K562 (cell line): ENCODE measurements around the gene ZFP14. TPM values are rescaled to one million over a fixed set of nuclear protein-coding genes. Genes with fewer than 3 reads are reported as not detected.
A peak's percentile ranks its signal among the peaks of the same experiment; 100 is the strongest.

Experiments used
- ATAC-seq: fragments of 200-7000 bp; cut with Tn5 transposase; 3 replicates; pipeline ENCODE4 v1.9.1; 2020; ENCODE audit warnings: moderate library complexity
- BruUV-seq: library from RNA; stranded (reverse); fragments of 400-500 nt; replicated peaks from 2 replicates; lab custom pipeline; 2021; lab: Mats Ljungman, UMichigan
- CTCF ChIA-PET: fragments of 300-600 bp; formaldehyde crosslinking; extraction: SDS; loops from one replicate; lab custom pipeline; 2021; ENCODE audit warnings: low intra/inter-chr PET ratio; lab: Yijun Ruan, JAX
- POLR2A ChIA-PET: fragments of 300-600, 350-650 bp; sonication (Branson Sonifier 250); formaldehyde crosslinking; extraction: SDS; loops from one replicate; lab custom pipeline; 2021; ENCODE audit warnings: antibody characterized with exemption, inconsistent platforms; lab: Yijun Ruan, JAX
- DNase-seq, 4 experiments: peaks; one replicate each; pipeline versions ENCODE4 v3.0.0 to v3.0.0-alpha.2; 2011 to 2018; ENCODE audit warnings: low spot score in 3 of 4, mixed read lengths in 3 of 4; ENCODE audit errors: extremely low read depth in 1 of 4
- FAIRE-seq: peaks from 2 replicates; lab custom pipeline; 2011; peaks lifted over from hg19 to GRCh38; lab: Jason Lieb, UNC
- H2AFZ ChIP-seq: 2 replicates; pipeline ENCODE4 v1.6.0; 2011; ENCODE audit warnings: low read depth, low read length, control low read depth, inconsistent platforms
- H3K27ac ChIP-seq: fragments of 200-600 bp; 3 replicates; pipeline ENCODE4 v1.8.0; 2011; ENCODE audit warnings: low read depth, mild to moderate bottlenecking, control low read depth, inconsistent platforms, low read length, moderate library complexity, mixed read lengths; ENCODE audit errors: extremely low read depth
- H3K27me3 ChIP-seq, 2 experiments: fragments of 300-600 bp in 1 of 2; 2 replicates in 1 of 2; 3 replicates in 1 of 2; pipeline versions ENCODE4 v1.6.0 to v1.8.0; 2011; ENCODE audit warnings: inconsistent platforms in 2 of 2, low read length in 2 of 2, mild to moderate bottlenecking in 1 of 2, mixed read lengths in 1 of 2, moderate library complexity in 1 of 2; ENCODE audit not compliant: control insufficient read depth in 2 of 2, insufficient read depth in 2 of 2
- H3K36me3 ChIP-seq: fragments of 300-600 bp; 3 replicates; pipeline ENCODE4 v1.8.0; 2011; ENCODE audit warnings: mild to moderate bottlenecking, low read length, inconsistent platforms; ENCODE audit not compliant: control insufficient read depth, insufficient read depth
- H3K4me1 ChIP-seq, 2 experiments: fragments of 200-600 bp in 1 of 2; replicated peaks in 1 of 2; 2 replicates in 1 of 2; 3 replicates in 1 of 2; pipeline versions ENCODE4 v1.5.1 to v1.8.0; 2011; ENCODE audit warnings: inconsistent platforms in 2 of 2, low read length in 2 of 2, mild to moderate bottlenecking in 1 of 2, mixed read lengths in 1 of 2, moderate library complexity in 1 of 2; ENCODE audit not compliant: control insufficient read depth in 2 of 2, insufficient read depth in 2 of 2
- H3K4me2 ChIP-seq: 2 replicates; pipeline ENCODE4 v1.6.1; 2011; ENCODE audit warnings: low read length, control low read depth, inconsistent platforms, mixed read lengths; ENCODE audit not compliant: insufficient read depth
- H3K4me3 ChIP-seq: fragments of 200-600 bp; sonication (generic), shearing (Covaris generic); 2 replicates; pipeline ENCODE4 v1.5.1; 2016; ENCODE audit warnings: control low read depth, inconsistent platforms
- H3K79me2 ChIP-seq: fragments of 200-600 bp; 3 replicates; pipeline ENCODE4 v1.8.0; 2011; ENCODE audit warnings: low read length, inconsistent platforms; ENCODE audit not compliant: control insufficient read depth, insufficient read depth
- H3K9ac ChIP-seq, 2 experiments: 2 replicates each; pipeline versions ENCODE4 v1.6.0 to v1.6.1; 2011; ENCODE audit warnings: low read depth in 2 of 2, low read length in 2 of 2, control low read depth in 1 of 2, inconsistent platforms in 1 of 2, mild to moderate bottlenecking in 1 of 2, mixed read lengths in 1 of 2; ENCODE audit not compliant: insufficient read depth in 1 of 2
- H3K9me1 ChIP-seq: one replicate; pipeline ENCODE4 v1.6.0; 2011; ENCODE audit warnings: inconsistent platforms, mild to moderate bottlenecking, low read length, moderate library complexity; ENCODE audit not compliant: control insufficient read depth, insufficient read depth
- H3K9me3 ChIP-seq: replicated peaks from 2 replicates; pipeline ENCODE4 v1.5.1; 2011; ENCODE audit warnings: low read depth, low read length, inconsistent platforms; ENCODE audit not compliant: control insufficient read depth, insufficient read depth
- H4K20me1 ChIP-seq: replicated peaks from 2 replicates; pipeline ENCODE4 v1.6.1; 2011; ENCODE audit warnings: low read length, inconsistent platforms, mixed read lengths; ENCODE audit not compliant: control insufficient read depth, insufficient read depth
- SNRNP70 ChIP-seq: fragments of 200-400 bp; formaldehyde crosslinking; optimal IDR thresholded peaks from 2 replicates; pipeline ENCODE3; 2017; ENCODE audit warnings: low read depth, low read length
- SRSF1 ChIP-seq: fragments of 200-400 bp; formaldehyde crosslinking; IDR thresholded peaks from 2 replicates; pipeline ENCODE4 v1.6.1; 2017; ENCODE audit warnings: mild to moderate bottlenecking, low read depth, low read length, moderate library complexity
- TAF1 ChIP-seq: IDR thresholded peaks from 2 replicates; pipeline ENCODE4 v1.6.1; 2011; ENCODE audit warnings: mild to moderate bottlenecking, low read length, moderate library complexity; ENCODE audit not compliant: insufficient read depth, control insufficient read depth, severe bottlenecking; ENCODE audit errors: extremely low read depth
- ZNF121 ChIP-seq: sonication (generic); formaldehyde crosslinking; conservative IDR thresholded peaks from 2 replicates; pipeline ENCODE4 v1.8.0; 2022; ENCODE audit warnings: missing genetic modification reagents
- ZNF140 ChIP-seq: fragments of 250-450 bp; sonication (Bioruptor Pico); IDR thresholded peaks from 2 replicates; pipeline ENCODE4 v1.8.0; 2021; ENCODE audit warnings: moderate library complexity, mild to moderate bottlenecking, inconsistent platforms
- WGBS: fragments of 100-300 bp; shearing (Covaris generic); methylation state at CpG from one replicate; pipeline ENCODE4 v1.1.6; 2016; ENCODE audit warnings: low coverage, mixed read lengths; ENCODE audit not compliant: insufficient coverage; ENCODE audit errors: missing lambda C conversion rate; 5-methylcytosine and 5-hydroxymethylcytosine counted together
- in situ Hi-C: fragments of 300-500 bp; cut with MboI; formaldehyde crosslinking; loops from 4 replicates; pipeline ENCODE4 v1.15.0; 2018; ENCODE audit warnings: inconsistent platforms, mixed read lengths
- intact Hi-C: fragments of 100-400 bp; cut with micrococcal nuclease; formaldehyde crosslinking; loops from 2 replicates; pipeline ENCODE4 v1.14.2; 2022
- polyA plus RNA-seq, 8 experiments: library from polyadenylated mRNA; depleted of rRNA in 4 of 8; stranded (reverse) in 5 of 8; unstranded in 3 of 8; fragments of >200 nt; fragmentation: Nextera tagmentation in 2 of 8; fragmentation: Illumina TruSeq in 1 of 8; extraction: Ambion mirVana in 2 of 8; extraction: Trizol in 1 of 8; gene quantifications; 2 replicates each; pipeline versions ENCODE4 v1.2.1 to v1.2.3, GENCODE V29; 2011 to 2014; ENCODE audit warnings: inconsistent platforms in 1 of 8, missing spikeins in 1 of 8
- total RNA-seq, 7 experiments: library from RNA; depleted of rRNA in 6 of 7; stranded (reverse); fragments of >200 nt in 6 of 7; fragmentation: Illumina TruSeq in 2 of 7; extraction: Trizol in 2 of 7; gene quantifications; 2 replicates each; pipeline versions ENCODE4 v1.2.1 to v1.2.3, GENCODE V29; 2011 to 2021; ENCODE audit warnings: low replicate concordance in 1 of 7

Gene ZFP14
- total and polyA plus RNA-seq, 9 of the 15 experiments (the other 6 are each of a cell fraction or from before 2014, with no cell fraction given): 0.80 to 1.9 (median 1.4) TPM

DNA sequence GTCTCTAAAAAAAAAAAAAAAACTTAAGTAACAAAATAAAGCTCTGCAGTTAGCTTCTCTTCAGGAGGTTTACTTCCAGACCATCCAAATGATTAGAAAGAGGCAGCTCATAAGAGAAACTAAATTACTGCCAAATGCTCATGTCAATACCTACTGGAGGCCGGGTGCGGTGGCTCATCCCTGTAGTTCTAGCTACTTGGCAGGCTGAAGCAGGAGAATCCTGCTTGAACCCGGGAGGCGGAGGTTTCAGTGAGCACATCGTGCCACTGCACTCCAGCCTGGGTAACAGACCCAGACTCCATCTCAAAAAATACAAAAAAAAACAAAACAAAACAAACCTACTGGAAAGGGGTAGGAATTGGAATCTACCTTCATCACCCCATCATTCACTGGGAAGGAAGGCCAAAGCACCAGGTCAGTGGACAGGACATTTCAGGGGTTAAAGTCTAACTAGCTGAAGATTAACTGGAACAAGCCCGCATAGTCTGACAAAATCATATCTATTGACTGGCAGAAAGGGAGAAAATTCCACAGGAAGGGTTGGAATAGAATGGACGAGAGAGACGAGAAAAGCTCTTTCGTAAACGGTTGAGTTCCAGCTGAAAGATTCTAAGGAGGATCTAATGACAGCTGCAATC lies 1.3 kb downstream of the ZFP14 start:
- POLR2A ChIA-PET: interaction anchor here (2.1 kb wide), 1 partner anchor 112 kb away, joined by 10 read pairs; the partner anchor contains the start of gene ZNF566
- BruUV-seq: no TSS peak
- CTCF ChIA-PET: interaction anchor here (0.5 kb wide), 1 partner anchor 1344 kb away, joined by 3 read pairs; no protein-coding TSS in a partner anchor
- Histone ChIP-seq H3K27ac (no peak overlapping the region), H3K9ac (no peak overlapping the region), H2AFZ (no peak overlapping the region), H3K4me3 (no peak overlapping the region), H3K9me1 (no peaks in the 10 kb centered on the region), H3K4me2 (no peak overlapping the region; the same call in 1 of the 2 replicates), H3K27me3 (no peaks in the 10 kb centered on the region), H3K36me3 (no peaks in the 10 kb centered on the region), H4K20me1 (no peaks in the 10 kb centered on the region), H3K9me3 (peaks cover 3% of the 10 kb centered on the region; the same call in 1 of the 2 replicates), H3K79me2 (no peaks in the 10 kb centered on the region), H3K4me1 (peaks cover 0 to 10% of the 10 kb centered on the region in 2 experiments; a peak in 2 of 5 replicates)
- in situ Hi-C loops: no loop called here
- DNase-seq (no peak), ATAC-seq (no peak), FAIRE-seq (no peak)
- intact Hi-C loops: loop anchor here (2.0 kb wide), 1 partner anchor 115 kb away; no protein-coding TSS in a partner anchor
- no peak for TF ChIP-seq SRSF1
- WGBS: 18% methylated on average over 7 of the region's 10 CpGs

DNA sequence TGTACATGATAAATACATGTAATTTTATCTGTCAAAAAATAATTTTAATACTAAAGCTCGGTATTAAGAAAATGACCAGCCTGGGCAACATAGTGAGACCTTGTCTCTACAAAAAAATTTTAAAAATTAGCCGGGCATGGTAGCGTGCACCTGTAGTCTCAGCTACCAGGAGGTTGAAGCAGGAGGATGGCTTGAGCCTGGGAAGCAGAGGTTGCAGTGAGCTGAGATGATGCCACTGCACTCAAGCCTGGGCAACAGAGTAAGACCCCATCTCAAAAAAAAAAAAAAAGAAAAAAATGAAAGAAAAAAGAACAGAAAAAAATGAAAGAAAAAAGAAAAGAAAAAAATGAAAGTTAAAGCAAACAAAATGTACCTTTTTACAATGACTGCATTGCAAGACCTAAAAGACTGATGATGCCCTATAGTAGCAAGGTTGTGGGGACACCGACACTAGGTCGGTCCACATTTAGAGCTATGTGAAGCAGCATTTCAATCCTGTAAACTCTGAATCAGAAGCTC lies 5.3 kb downstream of the ZFP14 start:
- FAIRE-seq (no peak), DNase-seq (no peak), ATAC-seq (no peak)
- WGBS: 10% methylated on average over 4 of the region's 5 CpGs
- H3K36me3 ChIP-seq: no peaks in the 10 kb centered on the region
- intact Hi-C loops: no loop called here
- no peaks in the 10 kb centered on the region for H3K9me3 ChIP-seq
- no peak overlapping the region for H3K4me2 ChIP-seq
- ChIA-PET POLR2A (no interaction called here), CTCF (no interaction called here)
- no peak for TF ChIP-seq SNRNP70
- peak; percentile 31; the same call in 1 of the 2 replicates for TF ChIP-seq ZNF121
- TF ChIP-seq ZNF140: no peak
- no peak for TF ChIP-seq TAF1
- H4K20me1 ChIP-seq: no peaks in the 10 kb centered on the region
- no peaks in the 10 kb centered on the region for H3K9me1 ChIP-seq
- H3K79me2 ChIP-seq: no peaks in the 10 kb centered on the region
- no peak overlapping the region for H2AFZ ChIP-seq
- no peaks in the 10 kb centered on the region for H3K27me3 ChIP-seq
- no peak overlapping the region for H3K9ac ChIP-seq
- no peak overlapping the region for H3K4me3 ChIP-seq
- H3K4me1 ChIP-seq: peaks cover 0 to under 1% of the 10 kb centered on the region in 2 experiments; a peak in 2 of 5 replicates
- BruUV-seq: no TSS peak
- H3K27ac ChIP-seq: no peak overlapping the region
- in situ Hi-C loops: no loop called here
